HEK293 (cell line): ENCODE results near the gene RFTN1.

ENCODE experiments used
- ELK4 ChIP-seq: IDR thresholded peaks from 2 replicates; pipeline ENCODE4 v1.6.1; 2011; ENCODE audit warnings: mild to moderate bottlenecking, low read depth, low read length, borderline replicate concordance
- GFI1B ChIP-seq: fragments of 450-650 bp; formaldehyde crosslinking; IDR thresholded peaks from 2 replicates; pipeline ENCODE4 v1.5.1; 2016; ENCODE audit warnings: missing biosample characterization, missing genetic modification characterization
- IKZF3 ChIP-seq: fragments of 450-650 bp; IDR thresholded peaks from 2 replicates; pipeline ENCODE4 v1.5.0; 2018; ENCODE audit warnings: missing biosample characterization, mild to moderate bottlenecking, missing genetic modification characterization, moderate library complexity
- MYNN ChIP-seq: fragments of 450-650 bp; formaldehyde crosslinking; IDR thresholded peaks from 2 replicates; pipeline ENCODE4 v1.5.1; 2016; ENCODE audit warnings: missing biosample characterization, missing genetic modification characterization, borderline replicate concordance
- REST ChIP-seq: fragments of 450-650 bp; formaldehyde crosslinking; IDR thresholded peaks from 2 replicates; pipeline ENCODE4 v1.5.1; 2016; ENCODE audit warnings: missing biosample characterization, missing genetic modification characterization
- SP7 ChIP-seq: fragments of 450-650 bp; formaldehyde crosslinking; IDR thresholded peaks from 2 replicates; pipeline ENCODE4 v1.5.1; 2016; ENCODE audit warnings: missing biosample characterization, missing genetic modification characterization
- ZBTB11 ChIP-seq: fragments of 450-650 bp; formaldehyde crosslinking; conservative IDR thresholded peaks from 2 replicates; pipeline ENCODE4 v1.5.1; 2016; ENCODE audit warnings: low read depth, missing biosample characterization, missing genetic modification characterization
- ZBTB17 ChIP-seq: fragments of 450-650 bp; formaldehyde crosslinking; IDR thresholded peaks from 2 replicates; pipeline ENCODE4 v1.5.1; 2016; ENCODE audit warnings: missing biosample characterization, missing genetic modification characterization
- ZBTB21 ChIP-seq: fragments of 450-650 bp; formaldehyde crosslinking; IDR thresholded peaks from 2 replicates; pipeline ENCODE4 v1.5.1; 2017; ENCODE audit warnings: missing biosample characterization, missing genetic modification characterization
- ZBTB7A ChIP-seq: fragments of 450-650 bp; formaldehyde crosslinking; IDR thresholded peaks from 2 replicates; pipeline ENCODE4 v1.5.1; 2016; ENCODE audit warnings: low read depth, missing biosample characterization, missing genetic modification characterization
- ZFP41 ChIP-seq: fragments of 450-650 bp; formaldehyde crosslinking; IDR thresholded peaks from 2 replicates; pipeline ENCODE4 v1.5.1; 2016; ENCODE audit warnings: missing biosample characterization, missing genetic modification characterization, borderline replicate concordance
- ZNF114 ChIP-seq: fragments of 450-650 bp; formaldehyde crosslinking; IDR thresholded peaks from 2 replicates; pipeline ENCODE4 v1.5.0; 2017; ENCODE audit warnings: missing biosample characterization, missing genetic modification characterization
- ZNF148 ChIP-seq: fragments of 450-650 bp; formaldehyde crosslinking; IDR thresholded peaks from 2 replicates; pipeline ENCODE4 v1.5.0; 2017; ENCODE audit warnings: missing biosample characterization, missing genetic modification characterization, borderline replicate concordance
- ZNF19 ChIP-seq: fragments of 450-650 bp; formaldehyde crosslinking; IDR thresholded peaks from 2 replicates; pipeline ENCODE4; 2016; ENCODE audit warnings: missing biosample characterization, missing genetic modification characterization, low read depth
- ZNF280C ChIP-seq: fragments of 450-650 bp; formaldehyde crosslinking; IDR thresholded peaks from 2 replicates; pipeline ENCODE4 v1.5.1; 2016; ENCODE audit warnings: missing biosample characterization, missing genetic modification characterization
- ZNF292 ChIP-seq: fragments of 450-650 bp; formaldehyde crosslinking; IDR thresholded peaks from 2 replicates; pipeline ENCODE4 v1.5.1; 2016; ENCODE audit warnings: low read depth, missing biosample characterization, missing genetic modification characterization, borderline replicate concordance
- ZNF530 ChIP-seq: fragments of 450-650 bp; formaldehyde crosslinking; IDR thresholded peaks from 2 replicates; pipeline ENCODE4 v1.5.1; 2016; ENCODE audit warnings: low read depth, missing biosample characterization, missing genetic modification characterization
- ZNF596 ChIP-seq: fragments of 450-650 bp; IDR thresholded peaks from 2 replicates; pipeline ENCODE4 v1.5.0; 2018; ENCODE audit warnings: missing biosample characterization, mild to moderate bottlenecking, missing genetic modification characterization, moderate library complexity
- ZNF843 ChIP-seq: fragments of 450-650 bp; formaldehyde crosslinking; IDR thresholded peaks from 2 replicates; pipeline ENCODE4 v1.5.1; 2016; ENCODE audit warnings: missing biosample characterization, missing genetic modification characterization
- ZSCAN30 ChIP-seq: fragments of 450-650 bp; IDR thresholded peaks from 2 replicates; pipeline ENCODE4 v1.5.1; 2018; ENCODE audit warnings: missing biosample characterization, mild to moderate bottlenecking, missing genetic modification characterization, moderate library complexity
- TF ChIP-seq, protein P1 (sequence below): fragments of 450-650 bp; formaldehyde crosslinking; IDR thresholded peaks from 2 replicates; pipeline ENCODE4 v1.5.1; 2017; ENCODE audit warnings: missing biosample characterization, missing genetic modification characterization
- TF ChIP-seq, protein P2 (sequence below): fragments of 450-650 bp; formaldehyde crosslinking; IDR thresholded peaks from 2 replicates; pipeline ENCODE4 v1.5.1; 2017; ENCODE audit warnings: missing biosample characterization, missing genetic modification characterization

RFTN1 gene

GRCh38 chr3:16533928-16534574 is 20.6 kb upstream of the RFTN1 start (continued):
- TF ChIP-seq REST (tag by site-specific recombination) (no peak), ZNF530 (tag by site-specific recombination) (no peak), MYNN (tag by site-specific recombination) (no peak), ZNF19 (no peak), ZBTB11 (no peak), ZNF596 (tag by site-specific recombination) (peak; percentile 72; the same call in 1 of the 2 replicates), ZFP41 (tag by site-specific recombination) (no peak), IKZF3 (tag by site-specific recombination) (peak; percentile 41; the same call in 1 of the 2 replicates), ZNF843 (tag by site-specific recombination) (peak; percentile 79), ZNF292 (tag by site-specific recombination) (no peak), ZNF148 (tag by site-specific recombination) (no peak), ELK4 (no peak), ZNF280C (tag by site-specific recombination) (no peak), ZBTB7A (tag by site-specific recombination) (no peak), ZBTB17 (tag by site-specific recombination) (no peak), ZSCAN30 (tag by site-specific recombination) (no peak), ZNF114 (tag by site-specific recombination) (no peak), SP7 (peak; percentile 87), GFI1B (tag by site-specific recombination) (peak; percentile 92), ZBTB21 (tag by site-specific recombination) (no peak)
- TF ChIP-seq, protein P1, sequence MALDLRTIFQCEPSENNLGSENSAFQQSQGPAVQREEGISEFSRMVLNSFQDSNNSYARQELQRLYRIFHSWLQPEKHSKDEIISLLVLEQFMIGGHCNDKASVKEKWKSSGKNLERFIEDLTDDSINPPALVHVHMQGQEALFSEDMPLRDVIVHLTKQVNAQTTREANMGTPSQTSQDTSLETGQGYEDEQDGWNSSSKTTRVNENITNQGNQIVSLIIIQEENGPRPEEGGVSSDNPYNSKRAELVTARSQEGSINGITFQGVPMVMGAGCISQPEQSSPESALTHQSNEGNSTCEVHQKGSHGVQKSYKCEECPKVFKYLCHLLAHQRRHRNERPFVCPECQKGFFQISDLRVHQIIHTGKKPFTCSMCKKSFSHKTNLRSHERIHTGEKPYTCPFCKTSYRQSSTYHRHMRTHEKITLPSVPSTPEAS (tag by site-specific recombination) = no peak
- TF ChIP-seq, protein P2, sequence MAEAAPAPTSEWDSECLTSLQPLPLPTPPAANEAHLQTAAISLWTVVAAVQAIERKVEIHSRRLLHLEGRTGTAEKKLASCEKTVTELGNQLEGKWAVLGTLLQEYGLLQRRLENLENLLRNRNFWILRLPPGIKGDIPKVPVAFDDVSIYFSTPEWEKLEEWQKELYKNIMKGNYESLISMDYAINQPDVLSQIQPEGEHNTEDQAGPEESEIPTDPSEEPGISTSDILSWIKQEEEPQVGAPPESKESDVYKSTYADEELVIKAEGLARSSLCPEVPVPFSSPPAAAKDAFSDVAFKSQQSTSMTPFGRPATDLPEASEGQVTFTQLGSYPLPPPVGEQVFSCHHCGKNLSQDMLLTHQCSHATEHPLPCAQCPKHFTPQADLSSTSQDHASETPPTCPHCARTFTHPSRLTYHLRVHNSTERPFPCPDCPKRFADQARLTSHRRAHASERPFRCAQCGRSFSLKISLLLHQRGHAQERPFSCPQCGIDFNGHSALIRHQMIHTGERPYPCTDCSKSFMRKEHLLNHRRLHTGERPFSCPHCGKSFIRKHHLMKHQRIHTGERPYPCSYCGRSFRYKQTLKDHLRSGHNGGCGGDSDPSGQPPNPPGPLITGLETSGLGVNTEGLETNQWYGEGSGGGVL (tag by site-specific recombination) = peak; percentile 73
